HepG2 (cell line): ENCODE measurements around the gene HAPLN2. TPM values are rescaled to one million over a fixed set of nuclear protein-coding genes. Genes with fewer than 3 reads are reported as not detected.

Experiments
- CAMTA2 ChIP-seq: sonication (generic); formaldehyde crosslinking; IDR thresholded peaks from 2 replicates; pipeline ENCODE4 v1.4.0; 2020; ENCODE audit warnings: mild to moderate bottlenecking, missing genetic modification reagents, borderline replicate concordance
- DNMT1 ChIP-seq: sonication (generic); formaldehyde crosslinking; IDR thresholded peaks from 2 replicates; pipeline ENCODE4 v1.5.1; 2020; ENCODE audit warnings: mild to moderate bottlenecking, missing genetic modification reagents
- DRAP1 ChIP-seq: IDR thresholded peaks from 2 replicates; pipeline ENCODE4 v1.6.1; 2016; ENCODE audit warnings: missing genetic modification reagents, missing compliant biosample characterization
- FOSL2 ChIP-seq: sonication (generic); formaldehyde crosslinking; IDR thresholded peaks from 2 replicates; pipeline ENCODE4 v1.4.0; 2020; ENCODE audit warnings: missing genetic modification reagents
- HDAC1 ChIP-seq: sonication (generic); formaldehyde crosslinking; IDR thresholded peaks from 2 replicates; pipeline ENCODE4 v1.5.1; 2020; ENCODE audit warnings: mild to moderate bottlenecking, missing genetic modification reagents
- KAT8 ChIP-seq: IDR thresholded peaks from 2 replicates; pipeline ENCODE4 v1.6.1; 2016; ENCODE audit warnings: missing genetic modification reagents, missing compliant biosample characterization
- MTA1 ChIP-seq: sonication (generic); formaldehyde crosslinking; IDR thresholded peaks from 2 replicates; pipeline ENCODE4 v1.4.0; 2020; ENCODE audit warnings: missing genetic modification reagents, mild to moderate bottlenecking, borderline replicate concordance
- MTERF4 ChIP-seq: sonication (generic); formaldehyde crosslinking; IDR thresholded peaks from 2 replicates; pipeline ENCODE4 v1.8.0; 2023; ENCODE audit warnings: mild to moderate bottlenecking, missing genetic modification reagents
- MYNN ChIP-seq: sonication (generic); formaldehyde crosslinking; IDR thresholded peaks from 2 replicates; pipeline ENCODE4 v1.4.0; 2020; ENCODE audit warnings: mild to moderate bottlenecking, low read depth, missing genetic modification reagents
- NFIC ChIP-seq: IDR thresholded peaks from 2 replicates; pipeline ENCODE4 v1.6.1; 2012; ENCODE audit warnings: mild to moderate bottlenecking, low read length, inconsistent platforms
- POLR2AphosphoS5 ChIP-seq: IDR thresholded peaks from 2 replicates; pipeline ENCODE4 v1.6.1; 2012; ENCODE audit warnings: low read depth, low read length
- POLR2G ChIP-seq: fragments of 200-400 bp; formaldehyde crosslinking; IDR thresholded peaks from 2 replicates; pipeline ENCODE4 v1.6.1; 2018; ENCODE audit warnings: mild to moderate bottlenecking, low read depth, low read length, moderate library complexity
- PREB ChIP-seq: sonication (generic); formaldehyde crosslinking; IDR thresholded peaks from 2 replicates; pipeline ENCODE4 v1.4.0; 2020; ENCODE audit warnings: missing genetic modification reagents
- SALL2 ChIP-seq: sonication (generic); formaldehyde crosslinking; IDR thresholded peaks from 2 replicates; pipeline ENCODE4 v1.8.1; 2023; ENCODE audit warnings: mild to moderate bottlenecking, missing genetic modification reagents, inconsistent platforms
- SIN3B ChIP-seq: fragments of 150-350 bp; IDR thresholded peaks from 2 replicates; pipeline ENCODE4 v1.6.1; 2014; ENCODE audit warnings: low read length
- SPEN ChIP-seq: sonication (generic); formaldehyde crosslinking; IDR thresholded peaks from 2 replicates; pipeline ENCODE4 v1.5.1; 2020; ENCODE audit warnings: low read depth, mild to moderate bottlenecking, missing genetic modification reagents
- ZIK1 ChIP-seq: sonication (generic); formaldehyde crosslinking; IDR thresholded peaks from 2 replicates; pipeline ENCODE4 v1.5.0; 2020; ENCODE audit warnings: mild to moderate bottlenecking, low read depth, missing genetic modification reagents, borderline replicate concordance
- ZNF136 ChIP-seq: sonication (generic); formaldehyde crosslinking; IDR thresholded peaks from 2 replicates; pipeline ENCODE4 v1.8.1; 2022; ENCODE audit warnings: low read depth, mild to moderate bottlenecking, moderate library complexity, missing genetic modification reagents
- ZNF713 ChIP-seq: sonication (generic); formaldehyde crosslinking; IDR thresholded peaks from 2 replicates; pipeline ENCODE4 v1.4.0; 2020; ENCODE audit warnings: mild to moderate bottlenecking, missing genetic modification reagents
- ZNF790 ChIP-seq: sonication (generic); formaldehyde crosslinking; IDR thresholded peaks from 2 replicates; pipeline ENCODE4 v1.8.0; 2022; ENCODE audit warnings: missing genetic modification reagents, mild to moderate bottlenecking, borderline replicate concordance
- ZNF879 ChIP-seq: sonication (generic); formaldehyde crosslinking; IDR thresholded peaks from 2 replicates; pipeline ENCODE4 v1.8.1; 2023; ENCODE audit warnings: missing genetic modification reagents
- polyA plus RNA-seq, 8 experiments: library from polyadenylated mRNA; depleted of rRNA in 3 of 8; stranded (reverse) in 7 of 8; unstranded in 1 of 8; fragments of >200 nt; fragmentation: Illumina TruSeq in 4 of 8; extraction: Trizol in 4 of 8; gene quantifications; 2 replicates each; pipeline versions ENCODE4 v1.2.1 to v1.2.3, GENCODE V29; 2011 to 2016; ENCODE audit warnings: low read depth in 4 of 8, missing spikeins in 1 of 8, mixed read lengths in 1 of 8; ENCODE audit not compliant: insufficient read depth in 1 of 8
- total RNA-seq, 5 experiments: library from RNA; depleted of rRNA; stranded (reverse); fragments of >200 nt; fragmentation: Illumina TruSeq; extraction: Trizol; gene quantifications; 2 replicates each; pipeline ENCODE4 v1.2.3, GENCODE V29; 2016; ENCODE audit warnings: low read depth in 1 of 5
- TF ChIP-seq, protein P1 (sequence below): sonication (generic); formaldehyde crosslinking; IDR thresholded peaks from 2 replicates; pipeline ENCODE4 v1.4.0; 2020; ENCODE audit warnings: missing genetic modification reagents
- TF ChIP-seq, protein P2 (sequence below): sonication (generic); formaldehyde crosslinking; IDR thresholded peaks from 2 replicates; pipeline ENCODE4 v1.5.0; 2020; ENCODE audit warnings: missing genetic modification reagents
- TF ChIP-seq, protein P3 (sequence below): sonication (generic); formaldehyde crosslinking; IDR thresholded peaks from 2 replicates; pipeline ENCODE4 v1.4.0; 2020; ENCODE audit warnings: missing genetic modification reagents

The HAPLN2 gene
- total and polyA plus RNA-seq, 2 of the 13 experiments (the other 11 are each of a cell fraction or from before 2014, with no cell fraction given), result not detected

DNA sequence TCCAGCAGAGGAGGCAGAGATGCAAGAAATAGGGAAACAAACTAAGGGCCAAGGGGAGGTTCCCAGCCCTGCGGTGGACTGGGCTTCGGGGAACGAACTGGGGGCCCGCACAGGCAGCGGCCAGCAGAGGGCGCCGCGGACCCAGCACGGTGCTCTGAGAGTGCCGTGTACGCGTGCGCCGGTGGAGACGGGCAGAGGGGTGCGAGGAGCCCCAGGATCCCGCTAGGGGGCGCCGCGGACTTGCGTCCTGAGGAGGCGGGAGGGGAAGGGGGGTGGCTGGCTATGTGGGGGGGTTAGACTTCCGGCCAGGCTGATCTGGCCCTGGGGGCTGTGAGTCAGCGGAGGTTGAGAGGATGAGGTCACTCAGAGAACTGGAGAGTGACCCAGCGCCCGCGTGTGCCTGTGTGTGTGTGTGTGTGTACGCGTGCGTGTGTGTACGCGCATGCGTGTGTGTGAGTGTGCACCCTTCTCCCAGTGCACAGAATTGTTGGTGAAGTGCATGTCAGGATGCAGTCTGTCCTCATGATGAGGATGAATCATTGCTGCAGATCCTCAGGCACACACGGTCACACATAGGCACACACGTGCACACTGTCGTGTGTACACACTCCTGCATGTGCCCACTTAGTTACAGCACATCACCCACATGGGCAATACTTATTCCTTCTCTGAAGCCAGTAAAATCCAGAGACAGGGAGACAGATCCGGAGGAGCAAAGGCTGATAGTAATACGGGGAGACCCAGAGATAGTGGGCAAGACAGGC lies 41.0 kb downstream of the HAPLN2 start (continued):
- TF ChIP-seq, protein P1, sequence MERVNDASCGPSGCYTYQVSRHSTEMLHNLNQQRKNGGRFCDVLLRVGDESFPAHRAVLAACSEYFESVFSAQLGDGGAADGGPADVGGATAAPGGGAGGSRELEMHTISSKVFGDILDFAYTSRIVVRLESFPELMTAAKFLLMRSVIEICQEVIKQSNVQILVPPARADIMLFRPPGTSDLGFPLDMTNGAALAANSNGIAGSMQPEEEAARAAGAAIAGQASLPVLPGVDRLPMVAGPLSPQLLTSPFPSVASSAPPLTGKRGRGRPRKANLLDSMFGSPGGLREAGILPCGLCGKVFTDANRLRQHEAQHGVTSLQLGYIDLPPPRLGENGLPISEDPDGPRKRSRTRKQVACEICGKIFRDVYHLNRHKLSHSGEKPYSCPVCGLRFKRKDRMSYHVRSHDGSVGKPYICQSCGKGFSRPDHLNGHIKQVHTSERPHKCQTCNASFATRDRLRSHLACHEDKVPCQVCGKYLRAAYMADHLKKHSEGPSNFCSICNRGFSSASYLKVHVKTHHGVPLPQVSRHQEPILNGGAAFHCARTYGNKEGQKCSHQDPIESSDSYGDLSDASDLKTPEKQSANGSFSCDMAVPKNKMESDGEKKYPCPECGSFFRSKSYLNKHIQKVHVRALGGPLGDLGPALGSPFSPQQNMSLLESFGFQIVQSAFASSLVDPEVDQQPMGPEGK (CRISPR knock-in tag), result peak; percentile 99
- TF ChIP-seq, protein P2, sequence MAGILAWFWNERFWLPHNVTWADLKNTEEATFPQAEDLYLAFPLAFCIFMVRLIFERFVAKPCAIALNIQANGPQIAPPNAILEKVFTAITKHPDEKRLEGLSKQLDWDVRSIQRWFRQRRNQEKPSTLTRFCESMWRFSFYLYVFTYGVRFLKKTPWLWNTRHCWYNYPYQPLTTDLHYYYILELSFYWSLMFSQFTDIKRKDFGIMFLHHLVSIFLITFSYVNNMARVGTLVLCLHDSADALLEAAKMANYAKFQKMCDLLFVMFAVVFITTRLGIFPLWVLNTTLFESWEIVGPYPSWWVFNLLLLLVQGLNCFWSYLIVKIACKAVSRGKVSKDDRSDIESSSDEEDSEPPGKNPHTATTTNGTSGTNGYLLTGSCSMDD (CRISPR knock-in tag), result no peak
- TF ChIP-seq SALL2 (CRISPR knock-in tag), result no peak
- TF ChIP-seq ZNF790, result 0 out of 2 replicates have a peak, but pooled peaks have one; percentile 39
- TF ChIP-seq FOSL2 (CRISPR knock-in tag), result peak; percentile 96
- TF ChIP-seq NFIC, result no peak
- TF ChIP-seq MTERF4, result no peak
- TF ChIP-seq MYNN (CRISPR knock-in tag), result no peak
- peak; percentile 65 for TF ChIP-seq POLR2G
- no peak for TF ChIP-seq PREB (CRISPR knock-in tag)
- 0 out of 2 replicates have a peak, but pooled peaks have one; percentile 11 for TF ChIP-seq SIN3B
- peak; percentile 21; the same call in 1 of the 2 replicates for TF ChIP-seq MTA1 (CRISPR knock-in tag)
- TF ChIP-seq ZNF713, result no peak
- TF ChIP-seq, protein P3, sequence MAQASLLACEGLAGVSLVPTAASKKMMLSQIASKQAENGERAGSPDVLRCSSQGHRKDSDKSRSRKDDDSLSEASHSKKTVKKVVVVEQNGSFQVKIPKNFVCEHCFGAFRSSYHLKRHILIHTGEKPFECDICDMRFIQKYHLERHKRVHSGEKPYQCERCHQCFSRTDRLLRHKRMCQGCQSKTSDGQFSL (CRISPR knock-in tag), result peak; percentile 90; the same call in 1 of the 2 replicates
- TF ChIP-seq KAT8, result peak; percentile 72; the same call in 1 of the 2 replicates
- TF ChIP-seq HDAC1 (CRISPR knock-in tag), result peak; percentile 84
- 0 out of 2 replicates have a peak, but pooled peaks have one; percentile 68 for TF ChIP-seq CAMTA2 (CRISPR knock-in tag)
- peak; percentile 60; the same call in 1 of the 2 replicates for TF ChIP-seq SPEN (CRISPR knock-in tag)
- peak; percentile 59; the same call in 1 of the 2 replicates for TF ChIP-seq ZNF136 (CRISPR knock-in tag)
- peak; percentile 29; the same call in 1 of the 2 replicates for TF ChIP-seq DRAP1 (CRISPR knock-in tag)
- TF ChIP-seq DNMT1, result peak; percentile 44; the same call in 1 of the 2 replicates
- peak; percentile 62 for TF ChIP-seq POLR2AphosphoS5
- no peak for TF ChIP-seq ZNF879 (CRISPR knock-in tag)
- peak; percentile 79; the same call in 1 of the 2 replicates for TF ChIP-seq ZIK1 (CRISPR knock-in tag)
